Cardiac muscle cell (in vitro differentiated cells and primary cell): ENCODE measurements around the gene SAXO1. TPM values are rescaled to one million over a fixed set of nuclear protein-coding genes. Genes with fewer than 3 reads are reported as not detected.
A peak's percentile ranks its signal among the peaks of the same experiment; 100 is the strongest.

Experiments
- DNase-seq, 2 donors: peaks; one replicate each; pipeline versions ENCODE4 v3.0.0 to v3.0.0-alpha.2; 2010 to 2017; ENCODE audit warnings: low read depth in 1 of 2, low spot score in 1 of 2
- H3K27ac ChIP-seq: fragments of 200-600 bp; sonication (generic); 2 replicates; pipeline ENCODE4 v1.5.1; 2016
- H3K27me3 ChIP-seq: fragments of 200-600 bp; sonication (generic); 2 replicates; pipeline ENCODE4 v1.6.0; 2016; ENCODE audit warnings: control low read depth
- H3K36me3 ChIP-seq: fragments of 200-600 bp; sonication (generic); 2 replicates; pipeline ENCODE4 v1.5.1; 2016; ENCODE audit warnings: control low read depth
- H3K4me1 ChIP-seq: fragments of 200-600 bp; sonication (generic); 2 replicates; pipeline ENCODE4 v1.8.1; 2017; ENCODE audit warnings: low read depth, mild to moderate bottlenecking, mixed run types
- H3K4me3 ChIP-seq: fragments of 200-600 bp; sonication (generic); 2 replicates; pipeline ENCODE4 v1.5.1; 2016; ENCODE audit warnings: mild to moderate bottlenecking
- H3K9me3 ChIP-seq: fragments of 200-600 bp; sonication (generic); 2 replicates; pipeline ENCODE4 v1.5.1; 2017; ENCODE audit warnings: low read depth, mild to moderate bottlenecking, control low read depth
- CTCF ChIP-seq: IDR thresholded peaks from 2 replicates; pipeline ENCODE4 v1.5.1; 2012; ENCODE audit warnings: low read depth, mild to moderate bottlenecking, low read length
- polyA plus RNA-seq: library from polyadenylated mRNA; unstranded; fragments of >200 nt; fragmentation: Nextera tagmentation; extraction: Ambion mirVana; gene quantifications from 2 replicates; pipeline ENCODE4 v1.2.1, GENCODE V29; 2016
- total RNA-seq: library from RNA; depleted of rRNA; stranded (reverse); fragments of >200 nt; gene quantifications from 2 replicates; pipeline ENCODE4 v1.2.3, GENCODE V29; 2016

Gene SAXO1, protein sequence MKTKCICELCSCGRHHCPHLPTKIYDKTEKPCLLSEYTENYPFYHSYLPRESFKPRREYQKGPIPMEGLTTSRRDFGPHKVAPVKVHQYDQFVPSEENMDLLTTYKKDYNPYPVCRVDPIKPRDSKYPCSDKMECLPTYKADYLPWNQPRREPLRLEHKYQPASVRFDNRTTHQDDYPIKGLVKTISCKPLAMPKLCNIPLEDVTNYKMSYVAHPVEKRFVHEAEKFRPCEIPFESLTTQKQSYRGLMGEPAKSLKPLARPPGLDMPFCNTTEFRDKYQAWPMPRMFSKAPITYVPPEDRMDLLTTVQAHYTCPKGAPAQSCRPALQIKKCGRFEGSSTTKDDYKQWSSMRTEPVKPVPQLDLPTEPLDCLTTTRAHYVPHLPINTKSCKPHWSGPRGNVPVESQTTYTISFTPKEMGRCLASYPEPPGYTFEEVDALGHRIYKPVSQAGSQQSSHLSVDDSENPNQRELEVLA
- total RNA-seq (0.06 and 0.95 TPM in 2 replicates), polyA plus RNA-seq (0.24 and 0.30 TPM in 2 replicates)

DNA sequence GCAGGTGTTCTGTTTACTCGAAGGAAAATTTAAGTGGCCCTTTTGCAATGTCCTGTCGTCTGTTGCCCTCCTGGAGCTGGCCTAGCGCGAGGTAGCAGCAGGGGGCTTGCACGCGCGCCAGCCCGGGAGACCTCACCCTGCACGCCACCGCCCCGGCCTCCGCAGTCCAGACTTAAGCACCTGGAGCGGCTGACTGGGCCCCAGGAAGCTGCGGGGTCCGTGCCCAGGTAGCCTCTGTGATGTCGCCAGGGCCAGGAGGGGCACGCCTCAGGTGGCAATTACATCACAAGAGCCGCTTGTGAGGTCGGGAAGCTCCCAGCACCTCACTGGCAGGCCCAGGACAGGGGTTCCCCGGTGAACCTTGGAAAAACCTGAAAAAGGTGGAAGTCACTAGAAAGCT is at the start of gene SAXO1:
TSS of gene SAXO1 (minus strand) at position 195 of the 400 bp plus-strand sequence. CDS start 301 bp downstream, outside the sequence.
- Histone ChIP-seq H3K36me3 (no peaks in the 10 kb centered on the region), H3K27me3 (no peaks in the 10 kb centered on the region), H3K4me1 (no peaks in the 10 kb centered on the region), H3K27ac (no peak within 1 kb of the TSS), H3K9me3 (no peaks in the 10 kb centered on the region), H3K4me3 (no peak within 1 kb of the TSS)
- no peak for DNase-seq
- no peak for TF ChIP-seq CTCF

- Histone ChIP-seq H3K36me3 (peaks cover 33% of the 10 kb centered on the region), H3K27me3 (no peaks in the 10 kb centered on the region), H3K27ac (no peak overlapping the region), H3K9me3 (no peaks in the 10 kb centered on the region), H3K4me3 (no peak overlapping the region), H3K4me1 (no peaks in the 10 kb centered on the region)
- DNase-seq: no peak
- no peak for TF ChIP-seq CTCF
These were observed 41.8 kb upstream of the SAXO1 start for GRCh38 chr9:19074836-19075235.

DNA sequence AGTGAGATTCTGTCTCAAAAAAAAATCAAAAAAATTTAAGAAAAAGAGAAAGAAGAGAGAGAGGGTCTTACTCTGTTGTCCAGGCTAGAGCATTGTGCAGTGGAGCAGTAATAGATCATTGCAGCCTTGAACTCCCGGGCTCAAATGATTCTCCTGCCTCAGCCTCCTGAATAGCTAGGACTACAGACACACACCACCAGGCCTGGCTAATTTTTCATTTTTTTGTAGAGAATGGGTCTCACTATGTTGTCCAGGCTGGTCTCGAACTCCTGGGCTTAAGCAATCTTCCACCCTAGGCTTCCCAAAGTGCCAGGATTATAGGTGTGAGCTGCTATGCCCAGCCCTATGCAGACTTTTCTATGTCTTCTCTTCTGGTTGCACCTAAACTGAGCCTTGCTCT is 41.2 kb upstream of the SAXO1 start:
- H3K27me3 ChIP-seq: no peaks in the 10 kb centered on the region
- DNase-seq: no peak
- no peak overlapping the region for H3K27ac ChIP-seq
- H3K4me1 ChIP-seq: no peaks in the 10 kb centered on the region
- H3K9me3 ChIP-seq: no peaks in the 10 kb centered on the region
- no peak for TF ChIP-seq CTCF
- H3K4me3 ChIP-seq: no peak overlapping the region
- peaks cover 37% of the 10 kb centered on the region for H3K36me3 ChIP-seq

DNA sequence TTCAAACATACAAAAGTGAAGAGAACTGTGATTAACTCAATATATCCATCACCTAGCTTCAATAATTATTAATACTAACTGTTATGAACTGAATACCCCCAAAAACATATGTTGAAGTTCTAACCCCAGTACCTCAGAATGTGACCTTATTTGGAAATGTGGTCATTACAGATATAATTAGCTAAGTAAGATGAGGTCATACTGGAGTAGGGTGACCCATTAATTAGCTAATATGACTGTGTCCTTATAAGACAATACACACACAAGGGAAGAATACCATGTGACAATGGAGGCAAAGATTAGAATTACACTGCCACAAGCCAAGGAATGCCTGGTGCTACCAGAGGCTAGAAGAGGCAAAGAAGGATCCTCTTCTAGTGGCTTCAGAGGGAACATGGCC is 24.0 kb upstream of the SAXO1 start:
- Histone ChIP-seq H3K27ac (no peak overlapping the region), H3K9me3 (no peaks in the 10 kb centered on the region), H3K4me3 (no peak overlapping the region), H3K4me1 (no peaks in the 10 kb centered on the region), H3K27me3 (no peaks in the 10 kb centered on the region), H3K36me3 (peaks cover 16% of the 10 kb centered on the region)
- no peak for DNase-seq
- TF ChIP-seq CTCF: no peak

DNA sequence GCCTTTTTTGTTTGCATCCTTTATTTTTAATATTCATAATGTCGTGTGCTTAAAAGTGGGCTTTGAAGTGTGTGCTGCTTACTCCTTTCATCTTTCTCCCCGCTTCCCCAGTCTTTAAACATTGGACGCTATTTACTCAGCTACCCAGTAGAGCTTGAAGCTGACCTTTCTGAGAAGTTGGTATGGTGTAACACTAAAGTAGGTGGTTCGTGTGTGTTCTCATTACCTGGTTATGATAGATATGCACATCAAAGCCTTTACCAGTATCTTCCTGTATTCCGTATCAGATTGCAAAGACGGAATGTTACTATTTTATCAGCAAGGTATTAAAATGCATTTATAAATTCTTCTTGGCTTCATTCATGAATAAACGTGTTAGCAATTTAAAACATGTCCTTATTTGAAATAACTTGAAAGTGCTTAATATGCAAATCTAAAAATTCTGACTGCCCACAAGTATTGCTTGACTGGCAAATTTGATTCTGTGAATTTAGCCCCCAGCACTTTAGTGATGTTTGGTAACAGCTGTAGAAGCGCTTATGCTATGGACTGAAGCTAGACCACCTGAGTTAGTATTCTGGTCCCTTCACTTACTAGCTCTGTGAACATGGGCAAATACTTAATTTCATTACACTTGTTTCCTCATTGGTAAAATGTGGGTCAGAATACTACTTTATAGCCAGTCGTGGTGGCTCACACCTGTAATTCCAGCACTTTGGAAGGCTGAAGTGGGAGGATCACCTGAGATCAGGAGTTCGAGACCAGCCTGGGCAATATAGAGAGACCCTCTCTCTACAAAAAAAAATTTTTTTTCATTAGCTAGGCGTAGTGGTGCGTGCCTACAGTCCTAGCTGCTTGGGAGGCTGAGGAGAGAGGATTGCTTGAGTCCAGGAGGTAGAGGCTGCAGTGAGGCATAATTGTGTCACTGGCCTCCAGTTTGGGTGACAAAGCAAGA is 17.9 kb upstream of the SAXO1 start:
- H3K36me3 ChIP-seq: no peaks in the 10 kb centered on the region
- peak overlapping the region; percentile 62 for H3K4me3 ChIP-seq
- DNase-seq: no peak
- H3K27me3 ChIP-seq: no peaks in the 10 kb centered on the region
- H3K4me1 ChIP-seq: no peaks in the 10 kb centered on the region
- H3K9me3 ChIP-seq: no peaks in the 10 kb centered on the region
- TF ChIP-seq CTCF: no peak
- H3K27ac ChIP-seq: peak overlapping the region; percentile 91
